GM21529 (cell line): ENCODE results near the gene BEST1.

ENCODE experiments used
- ATAC-seq: cut with Tn5 transposase; IDR thresholded peaks from one replicate; pipeline ENCODE4 v1.9.1; 2021; ENCODE audit not compliant: unreplicated experiment

The BEST1 gene

DNA sequence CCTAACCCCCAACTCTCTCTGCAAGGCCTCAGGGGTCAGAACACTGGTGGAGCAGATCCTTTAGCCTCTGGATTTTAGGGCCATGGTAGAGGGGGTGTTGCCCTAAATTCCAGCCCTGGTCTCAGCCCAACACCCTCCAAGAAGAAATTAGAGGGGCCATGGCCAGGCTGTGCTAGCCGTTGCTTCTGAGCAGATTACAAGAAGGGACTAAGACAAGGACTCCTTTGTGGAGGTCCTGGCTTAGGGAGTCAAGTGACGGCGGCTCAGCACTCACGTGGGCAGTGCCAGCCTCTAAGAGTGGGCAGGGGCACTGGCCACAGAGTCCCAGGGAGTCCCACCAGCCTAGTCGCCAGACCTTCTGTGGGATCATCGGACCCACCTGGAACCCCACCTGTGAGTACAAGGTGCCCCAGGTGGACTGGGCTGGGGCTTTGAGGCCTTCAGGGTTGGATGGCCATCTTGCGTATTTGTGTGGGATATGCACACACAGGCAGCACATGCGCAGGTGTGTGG, at the start of gene BEST1:
TSS of gene BEST1 (plus strand) at position 317 of the 513 bp plus-strand sequence. CDS start 1,456 bp downstream, outside the sequence.
- ATAC-seq = no peak

DNA sequence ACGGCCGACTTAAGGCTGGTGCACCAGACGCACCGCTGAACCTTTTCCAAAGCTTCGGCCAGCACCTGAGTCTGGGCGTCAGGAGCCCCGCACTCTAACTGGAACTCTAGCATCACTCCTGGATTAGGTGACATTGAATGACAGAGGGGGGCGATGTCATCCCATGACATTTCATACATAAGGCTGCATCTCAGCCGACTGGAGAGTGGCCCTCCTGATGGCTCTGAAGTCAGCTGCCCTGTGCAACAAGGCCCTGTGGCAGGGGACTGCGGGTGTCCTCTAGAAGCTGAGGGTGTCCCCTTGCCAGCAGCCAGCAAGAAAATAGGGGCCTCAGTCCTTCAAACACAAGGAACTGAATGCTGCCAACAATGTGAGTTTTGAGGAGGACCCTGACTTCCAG, 48.8 kb upstream of the BEST1 start:
- no peak for ATAC-seq

DNA sequence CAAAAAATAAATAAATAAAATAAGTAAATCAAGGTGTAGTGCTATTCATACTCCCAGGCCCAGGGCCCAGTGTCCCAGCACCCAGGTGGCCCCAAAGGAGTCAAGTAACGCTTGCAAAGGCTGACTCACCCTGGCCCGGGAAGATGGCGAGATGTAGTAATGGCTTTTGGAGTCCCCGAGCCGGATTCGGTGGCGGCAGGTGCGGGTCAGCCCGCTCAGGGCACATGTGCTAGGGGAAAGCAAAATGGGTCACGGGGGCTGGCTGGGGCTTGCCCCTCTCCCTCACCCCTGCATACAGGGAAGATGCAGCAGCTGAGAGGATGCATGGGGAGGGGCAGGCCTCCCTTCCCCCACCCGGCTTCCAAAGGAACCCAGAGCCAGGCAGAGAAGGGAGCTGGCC, 47.8 kb upstream of the BEST1 start:
- no peak for ATAC-seq

DNA sequence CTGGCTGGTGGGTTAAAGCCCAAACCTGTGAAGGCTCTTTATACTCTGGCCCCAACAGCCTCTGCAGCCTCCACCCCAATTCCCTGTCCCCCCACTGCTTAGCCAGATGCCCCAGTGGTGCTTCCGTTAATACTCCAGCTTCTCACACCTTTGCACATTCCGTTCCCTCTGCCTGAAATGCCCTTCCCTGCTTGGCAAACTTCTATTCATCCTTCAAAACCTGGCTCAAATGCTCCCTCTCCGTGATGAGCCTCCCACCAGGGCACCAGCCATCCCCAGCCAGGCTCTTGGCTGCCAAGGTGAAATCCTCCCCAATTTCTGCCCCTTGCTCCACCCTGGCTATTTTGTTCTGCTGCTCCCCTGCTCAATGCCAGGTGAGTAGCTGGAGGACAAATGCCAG, 46.3 kb upstream of the BEST1 start:
- no peak for ATAC-seq

DNA sequence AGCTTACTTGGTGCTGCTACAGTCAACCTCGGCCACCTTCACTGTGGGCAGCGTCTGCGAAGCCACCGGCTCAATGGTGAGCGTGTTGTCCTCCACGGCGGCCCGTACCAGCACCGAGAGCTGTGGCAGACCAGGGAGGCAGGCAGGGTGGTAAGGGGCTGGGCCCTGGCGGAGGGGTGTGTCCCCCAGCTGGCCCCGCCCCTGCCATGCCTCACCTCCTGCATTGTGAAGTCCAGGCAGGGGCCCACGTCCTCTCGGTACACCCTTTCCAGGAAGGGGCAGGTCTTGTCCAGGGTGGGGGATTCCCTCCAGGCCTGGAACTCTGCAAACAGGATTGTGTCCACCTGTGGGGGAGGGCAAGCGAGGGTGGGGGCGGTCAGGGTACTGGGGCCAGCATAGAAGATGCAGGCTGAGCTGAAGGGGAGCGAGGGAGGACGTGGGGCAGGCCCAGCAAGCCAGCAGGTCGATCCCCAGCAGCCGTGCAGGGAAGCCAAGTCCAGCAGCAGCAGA, 45.6 kb upstream of the BEST1 start:
- ATAC-seq = no peak

DNA sequence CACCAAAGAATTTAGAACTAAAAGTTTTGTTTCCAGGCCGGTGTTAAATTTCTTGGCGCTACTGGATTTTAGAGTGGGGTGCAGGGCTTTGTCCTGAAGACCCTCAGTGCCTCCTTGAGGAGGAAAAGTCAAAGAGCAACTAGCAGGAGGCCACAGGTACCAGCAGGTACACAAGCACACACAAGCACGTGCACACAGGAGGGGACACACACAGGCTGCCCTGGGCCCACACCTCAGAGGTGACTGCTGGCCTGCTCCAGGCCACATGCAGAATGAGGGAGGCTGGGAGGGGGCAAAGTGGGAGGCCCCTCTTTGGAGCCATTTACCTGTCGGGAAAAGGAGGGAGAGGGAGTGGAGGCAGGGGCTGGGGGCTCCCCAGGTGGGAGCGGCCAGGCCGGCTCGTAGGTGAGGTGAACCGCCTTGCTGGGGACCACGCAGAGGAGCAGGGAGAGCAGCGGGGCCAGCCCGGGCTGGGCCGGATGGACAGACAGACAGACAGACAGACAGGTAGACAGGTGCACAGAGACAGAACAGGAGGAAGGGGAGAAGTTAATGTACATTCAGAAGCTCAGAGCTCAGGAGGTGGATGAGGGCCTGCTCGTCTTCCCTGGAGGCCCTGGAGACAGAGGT, 45.0 kb upstream of the BEST1 start:
- ATAC-seq = no peak

DNA sequence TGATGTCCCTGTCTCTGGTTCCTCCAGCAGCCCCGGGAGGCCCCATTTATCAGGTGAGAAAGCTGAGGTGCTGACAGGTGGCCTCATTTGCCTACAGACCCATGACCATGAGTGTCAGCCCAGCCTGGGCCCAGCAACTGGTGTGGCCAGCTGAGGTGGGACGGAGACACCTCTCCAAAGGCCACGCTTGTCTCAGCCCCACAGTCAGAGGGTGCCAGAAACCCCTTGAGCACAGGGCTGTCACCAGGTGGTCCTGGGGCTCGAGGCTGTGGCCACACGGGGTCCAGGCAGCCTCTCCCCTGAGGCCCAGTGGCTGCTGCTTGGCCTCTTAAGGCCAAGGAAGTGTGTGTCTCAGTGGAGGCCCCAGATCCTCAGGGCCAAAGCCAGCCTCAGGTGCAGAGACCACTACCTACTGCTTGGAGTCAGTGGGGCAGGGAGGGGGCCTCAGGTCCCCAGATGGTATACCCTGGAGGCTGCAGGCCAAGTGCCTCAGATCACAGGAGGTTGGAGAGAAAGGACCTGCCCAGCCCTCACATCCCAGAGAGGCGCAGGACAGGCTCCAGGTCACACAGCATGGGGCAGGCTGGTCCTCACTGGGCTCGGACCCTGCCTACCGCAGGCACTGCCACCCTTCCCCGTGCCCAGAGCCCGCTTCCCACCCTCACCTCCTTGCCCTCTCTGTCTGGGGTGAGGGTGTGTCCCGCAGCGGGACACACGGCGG, 44.2 kb upstream of the BEST1 start:
- no peak for ATAC-seq

DNA sequence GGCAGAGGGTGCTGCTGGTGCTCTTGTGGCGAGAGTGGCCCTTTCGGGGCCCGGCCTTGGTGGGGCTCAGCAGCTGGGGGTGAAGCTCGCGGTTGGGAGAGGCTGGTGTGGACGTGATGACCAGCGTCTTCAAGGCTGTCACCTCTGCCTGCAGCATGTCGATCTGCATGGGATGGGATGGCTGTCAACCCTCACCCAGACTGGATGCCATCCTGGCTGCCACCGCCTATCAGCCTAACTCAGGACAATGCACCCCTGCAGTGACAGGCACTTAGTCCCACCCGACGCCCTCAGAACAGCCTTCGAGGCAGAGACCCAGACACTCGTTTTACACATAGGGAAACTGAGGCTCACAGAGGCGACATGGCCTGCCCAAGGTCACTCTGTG, 43.6 kb upstream of the BEST1 start:
- ATAC-seq = no peak

DNA sequence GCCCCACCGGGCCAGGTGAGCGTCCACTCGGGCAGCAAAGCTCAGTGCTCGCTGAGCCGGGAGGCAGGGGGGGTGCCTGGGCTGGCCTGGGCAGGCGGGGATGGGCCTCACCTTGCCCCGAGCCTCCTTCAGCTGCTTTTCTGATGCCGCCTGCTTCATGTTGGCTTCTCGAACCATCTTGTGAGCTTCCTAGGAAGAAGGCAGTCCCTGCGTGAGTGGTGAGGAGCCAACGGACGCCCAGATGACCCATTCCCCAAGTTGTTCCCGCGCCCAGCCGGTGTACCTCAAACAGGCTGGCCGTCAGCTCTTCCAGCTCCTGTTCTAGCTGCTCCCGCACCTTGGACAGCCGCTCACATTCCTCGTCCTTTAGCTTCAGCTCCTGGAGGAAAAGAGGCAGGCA, 42.9 kb upstream of the BEST1 start:
- no peak for ATAC-seq

DNA sequence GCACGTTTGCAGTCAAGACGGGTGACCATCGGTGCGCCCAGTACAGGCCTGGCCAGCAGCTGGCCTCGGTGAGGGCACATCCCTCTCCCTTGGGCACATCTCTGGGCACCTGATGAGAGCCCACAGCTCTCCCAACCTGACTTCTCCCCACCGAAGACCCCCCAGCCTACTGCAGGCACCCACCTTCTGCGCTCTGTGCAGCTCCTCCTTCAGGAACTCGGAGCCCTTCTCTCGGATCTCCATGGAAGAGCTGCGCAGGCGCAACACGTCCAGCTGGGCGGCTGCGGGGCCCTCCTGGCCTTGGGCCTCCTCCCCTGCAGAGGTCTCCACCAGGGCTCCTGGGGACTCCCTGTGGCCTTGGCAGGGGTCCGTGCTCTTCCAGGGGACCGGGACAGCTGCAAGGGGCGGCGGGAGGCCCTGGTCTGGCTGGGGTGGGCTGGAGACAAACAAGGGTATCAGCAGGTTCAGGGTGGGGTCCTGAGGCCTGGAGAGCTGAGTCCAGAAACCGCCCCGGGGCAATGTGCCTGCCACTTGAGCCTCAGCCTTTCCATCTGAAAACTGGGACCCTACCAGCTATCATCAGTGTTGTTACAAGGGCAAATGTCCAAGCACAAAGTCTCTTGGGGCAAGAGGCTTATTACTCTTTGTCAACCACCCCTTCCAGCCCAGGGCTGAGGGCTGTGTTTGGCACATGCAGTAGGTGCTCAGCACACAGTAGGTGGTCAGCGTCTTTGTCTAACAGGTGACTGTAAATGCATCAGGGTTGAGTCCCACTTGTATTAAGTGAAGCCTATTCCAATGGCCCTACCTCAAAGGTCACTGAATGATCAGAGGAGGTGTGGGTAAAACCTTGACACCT, 42.1 kb upstream of the BEST1 start:
- no peak for ATAC-seq

DNA sequence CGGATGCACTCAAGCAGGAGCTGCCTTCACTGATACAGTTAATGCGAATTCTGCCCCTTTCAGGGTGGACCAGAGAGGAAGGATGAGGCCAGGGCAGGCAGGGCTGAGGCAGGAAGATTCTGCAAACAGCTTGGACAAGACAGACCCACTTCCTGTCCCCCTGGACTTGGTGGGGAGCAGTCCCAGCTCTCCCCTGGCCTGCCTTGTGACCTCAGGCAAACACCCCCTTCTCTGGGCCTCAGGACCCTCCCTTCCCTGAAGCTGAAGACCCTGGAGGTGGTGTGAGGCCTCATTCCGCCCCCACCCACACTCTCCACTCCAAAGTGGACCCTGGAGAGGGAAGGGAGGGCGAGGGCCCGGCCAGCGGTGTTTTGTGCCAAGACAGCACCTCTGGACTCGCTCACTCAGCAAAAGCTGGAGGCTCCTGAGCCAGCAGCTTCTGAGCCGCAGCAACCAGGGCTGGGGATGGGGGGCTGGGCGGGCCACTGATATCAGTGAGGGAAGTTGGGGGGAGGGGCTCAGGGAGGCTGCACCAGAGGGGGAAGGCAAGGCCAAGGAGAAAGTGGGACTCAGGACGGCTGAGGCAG, 41.3 kb upstream of the BEST1 start:
- no peak for ATAC-seq

DNA sequence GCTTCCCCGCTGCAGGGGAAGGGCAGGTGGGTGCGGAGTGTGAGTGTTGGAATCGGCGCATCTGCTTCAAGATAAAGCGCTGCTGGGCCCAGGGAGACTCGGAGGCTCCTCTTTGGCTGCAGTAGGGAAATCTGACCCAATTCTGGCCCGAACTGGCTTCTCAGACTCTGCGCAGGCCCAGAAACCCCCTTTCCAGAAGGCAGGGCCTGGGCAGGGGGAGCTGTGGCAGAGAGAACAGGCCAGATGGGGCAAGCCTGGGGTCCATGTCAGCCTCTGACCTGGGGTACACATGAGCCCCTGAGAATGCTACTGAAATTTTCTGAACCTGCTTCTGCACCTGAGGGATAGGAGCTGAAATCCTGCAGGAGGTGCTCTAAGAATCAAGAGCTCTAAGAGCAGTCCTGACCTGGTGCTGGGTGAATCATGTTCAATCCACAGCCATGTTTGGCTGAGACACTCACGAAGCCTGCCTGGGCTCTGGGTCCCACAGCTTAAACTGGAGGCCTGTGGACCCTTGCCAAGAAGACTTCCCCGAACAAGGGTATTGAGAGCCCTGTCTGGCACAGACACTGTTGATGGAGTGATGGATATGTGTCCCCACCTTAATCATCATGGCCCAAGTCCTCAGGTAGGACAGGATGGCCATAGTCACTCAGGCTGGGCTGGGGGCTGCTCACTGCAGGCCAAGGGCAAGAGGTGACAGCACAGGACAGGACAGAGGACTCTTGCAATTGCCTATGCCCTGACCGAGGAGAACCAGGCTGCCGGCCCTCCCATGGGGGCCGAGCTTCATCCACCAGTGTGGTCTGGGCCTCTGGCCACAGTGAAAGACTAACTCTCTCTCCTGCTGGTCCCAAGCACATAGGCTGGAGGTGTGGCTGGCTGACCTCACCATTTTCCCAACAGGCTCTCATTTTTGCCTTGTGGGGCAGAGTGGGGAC, 39.7 kb upstream of the BEST1 start:
- ATAC-seq = no peak

DNA sequence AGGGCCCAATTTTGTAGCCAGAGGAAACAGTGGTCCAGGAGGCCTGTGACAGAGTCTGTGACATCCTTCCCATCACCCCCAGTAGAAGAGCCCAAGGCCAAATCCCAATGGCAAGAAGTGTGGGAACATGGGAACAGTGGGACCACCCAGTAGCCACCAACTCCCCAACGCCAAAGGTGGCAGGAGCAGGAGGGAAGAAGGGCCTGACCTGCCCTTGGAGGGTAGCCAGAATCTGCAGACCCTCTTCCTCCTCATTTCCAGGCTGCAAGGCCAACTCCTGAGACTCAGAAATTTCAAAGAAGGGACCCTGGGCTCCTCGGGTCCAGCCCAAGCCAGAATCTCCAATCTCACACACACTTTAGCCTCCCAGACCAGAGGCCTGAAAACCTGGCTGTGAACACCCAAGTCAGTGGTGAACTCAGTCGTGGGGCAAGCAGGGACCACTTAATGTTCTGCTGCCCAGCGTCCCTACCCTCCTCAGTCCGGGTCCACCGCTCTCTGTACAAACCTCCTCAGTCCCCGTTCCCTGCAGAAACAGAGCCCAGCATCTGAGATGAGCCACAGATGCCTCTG, 38.9 kb upstream of the BEST1 start:
- no peak for ATAC-seq

DNA sequence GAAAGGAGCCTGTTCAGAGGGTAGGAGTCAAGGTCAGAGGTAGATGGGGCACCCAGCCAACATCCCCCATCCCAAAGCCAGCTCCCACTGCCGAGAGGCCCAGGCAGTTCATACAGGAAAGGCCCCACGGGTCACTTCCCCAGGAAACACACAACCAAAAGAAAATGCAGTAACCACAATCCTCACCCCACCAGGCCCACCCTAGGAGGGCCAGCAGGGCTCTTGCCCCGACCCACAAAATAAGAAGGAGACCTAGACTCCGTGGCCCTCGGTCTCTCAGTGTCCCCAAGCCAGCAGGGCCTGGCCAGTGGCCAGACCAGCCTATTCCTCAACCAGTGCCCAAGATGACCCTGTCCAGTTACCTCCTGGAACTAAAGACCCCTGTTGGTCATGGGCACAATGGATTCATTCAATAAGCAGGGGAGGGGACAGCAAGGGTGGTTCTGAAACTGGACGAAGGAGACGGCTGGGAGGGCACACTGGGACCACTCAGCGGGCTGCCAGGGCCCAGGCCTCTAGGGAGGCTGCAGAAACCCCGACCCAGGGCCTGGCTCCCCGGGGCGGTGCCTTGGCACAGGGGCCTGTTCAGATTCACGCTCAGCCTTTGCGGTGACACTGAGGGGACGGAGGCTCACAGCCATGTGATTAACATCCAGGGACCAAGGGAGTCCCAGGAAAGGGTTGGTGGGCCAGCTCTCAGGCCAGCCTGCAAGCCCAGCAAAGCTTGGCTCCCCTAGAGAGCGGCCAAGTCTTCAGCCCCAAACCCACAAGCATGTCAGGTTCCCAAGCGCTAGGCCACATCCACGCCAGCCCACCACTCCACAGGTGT, 38.2 kb upstream of the BEST1 start:
- no peak for ATAC-seq

DNA sequence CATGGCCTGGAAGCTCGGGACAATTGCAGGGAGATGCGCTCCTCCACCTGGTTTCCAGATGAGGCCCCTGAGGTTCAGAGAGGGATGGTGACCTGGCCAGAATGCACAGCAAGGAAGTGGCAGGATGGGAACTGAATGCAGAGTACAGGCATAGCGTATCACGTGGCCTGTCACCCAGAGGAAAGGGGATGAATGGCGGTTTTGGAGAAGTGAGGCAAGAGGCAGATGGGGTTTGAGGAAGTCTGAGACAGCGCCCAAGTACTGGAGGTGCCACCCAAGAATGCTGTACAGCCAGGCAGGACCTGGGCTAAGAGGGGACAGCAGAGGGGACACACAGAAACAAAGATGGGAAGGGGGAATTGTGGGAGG, 37.6 kb upstream of the BEST1 start:
- ATAC-seq = no peak

DNA sequence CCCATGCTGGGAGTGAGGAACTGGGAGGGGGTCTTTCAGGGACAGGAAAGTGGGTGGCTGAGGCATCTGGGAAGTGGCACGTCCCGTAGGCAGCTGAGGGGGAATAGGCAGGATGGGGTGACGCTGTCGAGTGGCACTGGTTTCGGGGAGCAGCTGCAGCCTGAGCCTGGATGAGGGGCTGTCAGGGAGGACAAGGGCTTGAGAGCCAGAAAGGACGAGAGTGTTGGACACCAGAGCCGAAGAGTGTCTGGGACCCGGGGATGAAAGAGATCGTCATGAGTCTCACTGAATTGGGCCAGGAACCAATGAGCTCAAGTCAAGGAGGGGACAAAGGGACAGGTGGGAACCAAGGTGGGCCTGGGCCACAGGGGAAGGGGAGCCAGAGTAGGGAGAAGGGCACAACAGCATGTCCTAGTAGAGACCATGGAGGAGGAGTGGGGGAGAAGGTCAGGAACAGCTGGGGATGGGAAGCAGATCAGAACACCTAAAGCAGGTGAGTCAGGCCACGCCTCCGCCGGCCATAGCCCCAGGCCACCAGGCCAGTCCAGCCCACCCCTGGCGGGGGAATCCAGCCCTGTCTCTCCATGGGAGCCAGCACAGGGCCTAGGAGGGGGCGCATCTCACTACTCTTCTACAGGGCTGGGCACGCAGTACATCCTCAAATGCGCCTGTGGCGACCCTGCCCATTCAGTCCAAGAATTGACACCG, 37.0 kb upstream of the BEST1 start:
- no peak for ATAC-seq

DNA sequence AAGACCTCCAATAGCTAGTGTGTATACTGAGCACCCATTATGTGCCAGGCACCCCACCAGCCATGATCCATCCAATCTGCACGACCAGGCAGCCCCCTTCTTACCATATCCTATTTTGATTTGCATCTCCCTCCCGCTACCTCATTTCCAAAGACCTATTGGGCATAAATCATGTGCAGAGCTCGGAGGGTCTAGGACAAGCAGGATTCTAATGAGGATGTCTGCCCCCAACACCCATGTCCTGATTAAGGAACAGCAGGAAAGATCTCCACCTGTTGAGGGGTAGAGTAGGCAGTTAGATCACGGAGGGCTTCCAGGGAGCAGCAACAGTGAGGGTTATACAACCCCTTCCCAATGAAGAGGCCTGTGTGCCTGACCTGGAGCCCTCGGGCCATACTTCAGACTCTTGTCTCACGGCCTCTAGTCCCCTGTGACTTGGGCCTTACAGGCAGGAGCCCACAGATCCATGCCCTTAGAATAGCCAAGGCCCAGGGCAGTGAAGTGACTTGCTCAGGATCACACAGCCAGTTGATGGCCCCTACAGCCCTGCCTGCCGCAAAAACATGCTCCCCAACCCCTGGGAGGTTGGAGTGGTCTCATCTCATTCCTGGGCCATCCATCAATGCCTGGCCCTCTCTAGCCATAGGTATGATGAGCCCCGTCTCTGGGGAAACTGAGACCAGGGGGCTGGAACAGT, 36.3 kb upstream of the BEST1 start:
- ATAC-seq = no peak
